Measurements from ENCODE around the gene TSBP1.

DNA sequence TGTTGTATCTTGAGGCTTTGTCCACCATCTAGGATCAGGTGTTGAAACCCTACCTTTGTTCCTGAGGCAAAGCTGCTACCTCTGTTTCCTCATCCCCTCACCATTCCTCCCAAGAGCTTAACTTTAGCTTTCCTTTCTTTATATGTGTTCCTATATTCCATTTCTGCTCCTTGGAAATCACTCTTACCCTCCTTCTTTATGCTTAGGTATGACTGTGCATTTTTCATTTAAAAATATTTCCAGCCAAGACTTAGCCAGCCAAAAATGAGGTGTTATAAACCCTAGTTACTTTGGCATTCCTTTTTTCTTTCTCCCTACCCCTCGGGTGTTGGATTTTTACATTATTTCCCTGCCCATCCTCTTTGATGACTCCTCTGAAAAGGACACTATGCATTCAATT, 57.7 kb downstream of the TSBP1 start:
- TF ChIP-seq, protein P1, sequence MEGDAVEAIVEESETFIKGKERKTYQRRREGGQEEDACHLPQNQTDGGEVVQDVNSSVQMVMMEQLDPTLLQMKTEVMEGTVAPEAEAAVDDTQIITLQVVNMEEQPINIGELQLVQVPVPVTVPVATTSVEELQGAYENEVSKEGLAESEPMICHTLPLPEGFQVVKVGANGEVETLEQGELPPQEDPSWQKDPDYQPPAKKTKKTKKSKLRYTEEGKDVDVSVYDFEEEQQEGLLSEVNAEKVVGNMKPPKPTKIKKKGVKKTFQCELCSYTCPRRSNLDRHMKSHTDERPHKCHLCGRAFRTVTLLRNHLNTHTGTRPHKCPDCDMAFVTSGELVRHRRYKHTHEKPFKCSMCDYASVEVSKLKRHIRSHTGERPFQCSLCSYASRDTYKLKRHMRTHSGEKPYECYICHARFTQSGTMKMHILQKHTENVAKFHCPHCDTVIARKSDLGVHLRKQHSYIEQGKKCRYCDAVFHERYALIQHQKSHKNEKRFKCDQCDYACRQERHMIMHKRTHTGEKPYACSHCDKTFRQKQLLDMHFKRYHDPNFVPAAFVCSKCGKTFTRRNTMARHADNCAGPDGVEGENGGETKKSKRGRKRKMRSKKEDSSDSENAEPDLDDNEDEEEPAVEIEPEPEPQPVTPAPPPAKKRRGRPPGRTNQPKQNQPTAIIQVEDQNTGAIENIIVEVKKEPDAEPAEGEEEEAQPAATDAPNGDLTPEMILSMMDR (IDR thresholded peaks at IDR 0.05) = no peak
- no peak for TF ChIP-seq POLR2A (IDR thresholded peaks at IDR 0.05)
